Smooth muscle cell of the brain vasculature (primary cell): ENCODE data around the gene PDGFC.
A peak's percentile ranks its signal among the peaks of the same experiment; 100 is the strongest.

Source experiments
- DNase-seq: peaks from one replicate; pipeline ENCODE4 v3.0.0-alpha.2; 2012; ENCODE audit warnings: low read depth, low spot score

The PDGFC gene

DNA sequence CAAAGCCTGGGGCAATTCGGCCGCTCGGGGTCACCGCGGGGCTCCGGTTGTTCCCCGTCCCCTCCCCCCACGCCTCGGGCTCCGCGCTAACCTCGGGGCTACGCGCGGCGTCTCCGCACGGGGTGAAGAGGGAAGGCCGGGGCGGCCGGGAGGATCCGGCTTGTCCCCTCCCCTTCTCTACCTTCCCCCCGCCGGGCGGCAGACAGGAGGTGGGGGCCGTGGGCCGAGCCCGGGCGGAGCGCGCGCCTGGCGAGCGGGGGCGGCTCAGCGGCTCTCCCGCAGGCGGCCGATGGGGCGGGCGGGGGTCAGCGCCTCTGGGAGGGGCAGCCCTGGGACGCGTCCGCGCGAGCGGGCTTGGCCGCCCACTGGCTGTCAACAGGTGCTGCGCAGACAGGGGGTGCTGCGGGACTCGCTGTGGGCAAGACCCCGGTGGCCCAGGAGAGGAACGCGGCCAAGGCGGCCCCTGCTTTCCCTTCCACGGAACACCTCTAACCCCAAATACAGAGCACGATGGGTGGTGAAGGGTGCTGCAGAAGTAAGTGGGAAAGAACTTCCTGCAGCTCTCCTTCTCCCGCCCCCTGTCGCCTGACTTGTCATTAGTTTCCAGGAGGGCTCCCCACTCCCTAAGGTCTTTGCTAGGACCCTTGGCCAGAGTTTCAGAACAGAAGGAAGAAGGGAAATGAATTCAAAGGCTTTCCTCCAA, at the start of gene PDGFC:
Gene PDGFC (minus strand): TSS at position 124 of the 703 bp plus-strand sequence. CDS start 896 bp downstream, outside the sequence.
- no peak for DNase-seq

- no peak for DNase-seq
Observed at GRCh38 chr4:157020882-157021281, 49.3 kb upstream of the PDGFC start.

DNA sequence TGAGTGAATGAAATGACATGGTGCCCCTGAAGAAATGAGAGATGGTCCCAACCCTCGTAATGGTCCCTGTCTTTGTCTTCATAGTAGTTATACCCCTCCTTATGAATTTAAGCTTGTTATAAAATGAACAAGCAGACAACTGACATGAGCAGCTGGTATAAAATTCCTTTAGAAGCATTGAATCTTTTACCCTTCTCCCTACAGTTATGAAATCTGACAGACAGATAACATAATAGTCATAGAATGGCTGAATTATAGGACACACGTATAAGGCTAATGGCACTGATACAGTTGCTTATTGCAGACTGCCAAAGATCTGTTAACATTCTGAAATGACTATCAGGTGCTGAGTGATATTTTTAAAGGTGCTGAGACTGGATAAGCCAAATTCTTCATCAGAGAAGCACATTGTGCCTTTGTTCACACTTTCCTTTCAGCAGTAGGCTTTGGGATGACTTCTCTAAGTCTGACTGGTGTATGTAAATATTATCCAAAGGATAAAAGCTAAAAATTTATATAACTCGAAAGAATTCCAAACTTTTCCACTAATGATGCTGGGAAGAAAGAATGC, 47.4 kb upstream of the PDGFC start:
- no peak for DNase-seq

GRCh38 chr4:157014621-157015591, 43.3 kb upstream of the PDGFC start:
- peak; percentile 50 for DNase-seq

DNA sequence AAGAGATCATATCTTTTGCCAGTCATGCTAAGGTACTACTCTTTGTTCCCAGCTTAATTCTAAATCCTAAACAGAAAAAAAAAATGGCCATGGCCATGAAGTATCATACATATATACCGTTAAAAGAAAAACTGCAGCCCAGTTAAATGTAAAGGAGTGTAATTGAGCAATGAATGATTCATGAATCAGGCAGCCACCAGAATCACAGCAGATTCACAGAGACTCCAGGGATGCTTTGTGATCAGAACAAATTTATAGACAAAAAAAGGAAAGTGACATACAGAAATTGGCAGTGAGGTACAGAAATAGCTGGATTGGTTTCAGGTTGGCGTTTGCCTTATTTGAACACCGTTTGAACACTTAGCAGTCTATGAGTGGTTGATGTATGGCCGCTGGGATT, 42.1 kb upstream of the PDGFC start:
- DNase-seq: no peak

- DNase-seq: no peak
Observed at GRCh38 chr4:157012781-157013180, 41.2 kb upstream of the PDGFC start.

DNA sequence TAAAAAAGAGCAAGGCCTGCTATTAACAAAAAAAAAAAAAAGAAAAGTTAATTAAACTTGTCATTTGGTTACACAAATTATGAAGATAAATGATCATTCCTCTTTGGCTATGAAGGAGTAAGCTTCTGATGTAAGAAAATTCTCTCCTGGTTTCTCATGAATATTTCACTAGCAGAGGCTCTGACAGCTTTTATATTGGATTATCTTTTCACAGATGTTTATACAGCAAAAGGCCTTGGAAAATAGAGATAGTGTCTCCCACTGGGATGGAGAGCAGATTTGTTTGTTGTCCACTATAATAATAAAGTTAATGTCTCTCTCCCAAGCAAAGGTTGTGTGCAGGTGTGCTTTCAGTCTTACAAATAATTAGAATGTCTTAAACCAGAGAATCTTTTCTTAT, 40.7 kb upstream of the PDGFC start:
- no peak for DNase-seq

- DNase-seq: no peak
Observed at GRCh38 chr4:157010630-157011029, 39.0 kb upstream of the PDGFC start.

DNA sequence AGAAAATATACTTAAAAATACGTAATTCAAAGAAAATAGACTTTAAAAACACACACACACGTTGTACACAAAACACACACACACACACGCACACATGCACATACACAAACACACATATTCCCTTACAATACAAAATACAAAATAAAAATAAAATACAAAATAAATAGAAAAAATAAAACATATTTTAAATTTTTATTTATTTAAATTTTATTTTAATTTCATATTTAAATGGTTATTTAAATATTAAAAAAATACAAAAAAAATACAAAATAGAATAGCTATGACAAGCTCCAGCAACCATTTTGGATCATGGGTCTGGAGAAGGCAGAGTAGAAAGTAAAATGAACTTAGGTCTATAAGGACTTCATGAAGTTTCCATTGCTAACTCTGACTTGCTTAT, 34.2 kb upstream of the PDGFC start:
- no peak for DNase-seq

DNA sequence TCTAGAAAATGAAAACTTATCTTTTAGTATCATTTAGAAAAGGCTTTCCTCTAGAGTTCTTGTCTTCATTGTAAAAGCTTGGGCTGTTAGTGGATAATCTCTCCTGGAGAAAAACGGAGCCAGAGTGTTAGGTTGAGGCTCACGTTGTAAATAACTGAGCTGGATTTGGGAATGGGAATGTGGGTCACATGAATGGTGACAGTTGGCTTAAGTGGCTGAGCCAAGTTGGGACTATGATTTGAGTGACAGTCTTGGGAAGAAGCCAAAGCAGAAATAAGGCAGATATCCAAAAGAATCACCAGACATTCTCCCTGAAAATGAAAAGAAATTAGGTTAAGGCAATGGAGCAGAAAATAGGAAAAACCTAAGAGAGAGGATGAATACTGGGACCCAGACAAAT, 33.6 kb upstream of the PDGFC start:
- no peak for DNase-seq

DNA sequence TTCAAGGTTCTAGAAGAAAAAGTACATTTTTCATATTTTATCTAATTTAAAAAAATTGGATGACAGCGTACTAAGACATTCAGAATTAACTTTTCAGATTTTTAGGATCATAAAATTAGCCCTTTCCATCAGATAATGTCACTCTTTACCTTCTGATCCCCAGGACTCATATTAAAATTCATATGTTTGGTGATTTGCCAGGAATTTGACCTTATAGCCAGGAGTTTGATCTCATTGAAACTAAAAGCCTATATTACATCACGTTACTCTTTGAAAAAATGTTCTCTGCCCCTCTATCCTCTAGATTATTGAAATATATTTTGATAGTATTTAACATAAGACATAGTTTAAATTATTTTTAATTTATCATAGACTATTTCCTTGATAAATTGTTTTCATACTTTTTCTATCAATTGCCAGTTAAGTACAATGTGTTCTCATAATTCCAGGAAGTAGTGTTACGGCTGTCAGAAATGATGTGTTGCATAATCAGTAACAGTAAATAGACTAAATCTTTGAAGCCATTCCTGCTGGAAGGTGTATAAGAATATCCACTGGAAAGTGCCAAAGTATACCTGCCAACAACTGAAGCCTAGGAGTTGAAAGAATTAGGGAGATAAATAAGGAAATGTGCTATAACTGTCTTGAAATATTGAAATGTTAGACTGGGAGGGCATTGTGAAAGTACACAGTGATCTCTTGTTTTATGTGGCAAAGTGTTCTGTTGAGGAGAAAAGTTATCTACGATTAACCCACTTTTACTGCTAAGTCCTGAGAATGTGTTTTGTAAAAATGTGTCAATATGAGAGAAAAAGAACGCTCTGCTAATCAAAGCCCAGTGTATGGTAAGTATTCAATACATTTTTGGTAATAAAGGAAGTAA, 32.9 kb upstream of the PDGFC start:
- DNase-seq: no peak

DNA sequence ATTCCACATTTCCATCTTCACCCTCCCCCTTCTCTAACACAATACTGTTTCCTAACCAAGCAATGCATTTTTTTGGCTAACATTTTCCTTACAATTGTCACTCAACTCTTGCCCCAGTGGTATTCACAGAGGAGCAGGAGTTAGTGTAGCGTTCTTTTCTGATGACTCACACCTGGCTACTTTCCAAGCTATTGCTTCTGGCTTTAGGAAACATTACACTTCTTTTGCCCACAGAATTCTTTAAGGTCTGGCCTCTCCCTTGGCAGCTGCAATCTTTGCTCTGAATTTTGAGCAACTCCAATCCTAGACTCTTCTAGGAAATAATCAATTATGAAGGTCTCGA, 27.5 kb upstream of the PDGFC start:
- DNase-seq: peak; percentile 92

DNA sequence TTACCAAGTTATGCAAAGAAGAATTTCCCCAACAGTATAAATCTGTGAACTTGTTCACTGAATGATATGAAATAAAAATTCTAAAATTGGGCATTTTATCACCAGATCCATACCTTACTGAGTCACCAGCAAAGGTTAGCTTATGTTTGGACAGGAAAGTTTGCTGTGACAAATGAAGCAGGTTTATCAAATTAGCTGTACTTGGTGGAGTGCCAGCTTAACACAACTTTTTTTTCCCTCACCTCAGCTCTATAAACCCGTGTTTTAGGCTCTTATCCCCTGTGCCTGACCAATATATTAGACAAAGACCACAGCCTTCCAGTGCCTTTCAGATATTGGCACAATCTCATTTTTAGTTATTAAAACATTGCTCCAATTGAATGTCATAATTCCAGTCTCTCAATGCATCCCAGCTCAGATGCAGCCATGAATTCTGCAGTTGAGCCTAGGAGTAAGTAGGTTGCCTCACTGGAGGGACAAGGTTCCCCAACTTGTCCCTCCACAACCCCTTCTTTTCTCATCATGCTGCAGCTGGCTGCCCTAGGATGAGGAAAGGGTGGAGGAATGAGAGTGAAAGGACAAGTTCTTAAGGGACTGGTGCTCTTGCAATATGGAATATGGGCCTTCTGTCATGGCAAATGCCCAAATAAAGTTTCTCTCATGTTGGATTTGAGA, 27.0 kb upstream of the PDGFC start:
- peak; percentile 33 for DNase-seq

DNA sequence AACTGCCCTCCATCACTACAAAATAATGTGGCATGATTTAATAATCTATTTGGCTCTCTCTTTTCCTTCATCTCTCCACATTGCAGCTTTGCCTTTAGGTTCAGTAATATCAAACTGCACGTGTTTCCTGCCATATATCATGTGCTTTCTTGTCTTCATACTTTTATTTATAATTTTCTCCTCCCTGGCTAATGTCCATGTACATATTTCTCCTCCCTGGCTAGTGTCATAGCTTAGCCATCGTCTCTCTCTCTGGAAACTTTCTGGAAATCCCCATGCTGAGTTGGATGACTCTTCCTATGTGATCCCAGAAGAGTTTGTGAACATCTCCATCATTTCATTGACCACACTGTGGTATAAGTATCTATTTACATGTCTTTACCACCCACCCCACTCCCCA, 21.3 kb upstream of the PDGFC start:
- no peak for DNase-seq

GRCh38 chr4:156991161-156991560, 19.6 kb upstream of the PDGFC start:
- no peak for DNase-seq

DNA sequence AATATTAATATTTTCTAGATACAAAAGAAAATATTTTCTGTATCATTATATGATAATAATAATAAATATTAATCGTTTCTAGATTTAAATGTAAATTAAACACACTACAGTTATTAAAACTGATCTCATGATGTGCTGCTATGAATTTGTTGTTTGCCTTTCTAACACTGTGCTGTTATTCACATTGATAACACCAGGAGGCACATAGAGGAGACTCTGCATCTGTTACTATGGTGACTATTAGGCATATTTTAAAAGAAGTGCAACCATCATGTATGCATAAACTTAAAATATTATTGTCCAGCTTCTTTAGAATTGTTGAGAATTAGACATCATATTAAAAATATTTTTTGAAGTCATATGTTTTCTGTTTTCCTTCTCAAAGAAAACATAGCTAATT, 11.8 kb upstream of the PDGFC start:
- DNase-seq: no peak

DNA sequence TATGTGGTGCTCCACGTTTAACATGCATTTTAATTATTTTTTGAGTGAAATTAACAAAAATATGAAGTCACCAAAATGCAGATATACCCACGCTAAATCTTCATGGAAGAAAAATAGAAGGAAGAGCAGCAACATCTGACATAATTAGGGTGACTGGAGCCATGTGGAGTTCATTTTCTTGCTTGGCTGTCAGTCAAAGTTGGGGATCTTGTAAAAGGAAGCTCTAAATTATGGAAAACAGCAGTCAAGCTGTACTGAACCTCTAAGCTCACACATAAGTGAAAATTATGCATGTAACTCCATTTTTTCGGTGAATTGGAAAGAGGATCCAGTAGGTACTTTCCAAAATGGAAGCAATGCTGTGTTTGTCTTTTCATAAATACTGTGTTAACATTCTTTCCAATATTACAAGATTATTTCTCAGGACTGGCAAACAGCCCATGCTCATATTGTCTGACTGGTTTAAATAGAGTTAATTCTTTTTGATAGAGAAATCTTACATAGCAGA, 9.7 kb upstream of the PDGFC start:
- DNase-seq: no peak

GRCh38 chr4:156977435-156978160, 6.0 kb upstream of the PDGFC start:
- peak; percentile 53 for DNase-seq

DNA sequence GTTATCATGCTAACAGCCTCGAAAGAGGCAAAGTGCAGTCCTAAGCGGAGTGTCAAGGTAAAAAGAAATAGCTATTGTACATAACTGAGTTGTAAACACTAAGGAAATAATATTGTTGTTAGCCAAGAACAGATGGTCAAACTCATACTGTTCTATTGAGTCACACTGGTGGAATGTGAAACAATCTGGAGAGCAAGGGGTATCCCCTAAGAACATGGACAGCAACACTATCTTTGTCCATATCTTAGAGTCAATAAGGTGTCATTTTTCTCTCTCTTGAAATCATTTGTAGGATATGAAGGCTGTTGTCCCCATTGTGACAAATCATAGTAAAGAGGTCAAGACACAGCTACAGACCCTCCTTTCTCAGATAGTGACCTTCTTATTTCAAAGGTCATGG, 4.5 kb upstream of the PDGFC start:
- no peak for DNase-seq

DNA sequence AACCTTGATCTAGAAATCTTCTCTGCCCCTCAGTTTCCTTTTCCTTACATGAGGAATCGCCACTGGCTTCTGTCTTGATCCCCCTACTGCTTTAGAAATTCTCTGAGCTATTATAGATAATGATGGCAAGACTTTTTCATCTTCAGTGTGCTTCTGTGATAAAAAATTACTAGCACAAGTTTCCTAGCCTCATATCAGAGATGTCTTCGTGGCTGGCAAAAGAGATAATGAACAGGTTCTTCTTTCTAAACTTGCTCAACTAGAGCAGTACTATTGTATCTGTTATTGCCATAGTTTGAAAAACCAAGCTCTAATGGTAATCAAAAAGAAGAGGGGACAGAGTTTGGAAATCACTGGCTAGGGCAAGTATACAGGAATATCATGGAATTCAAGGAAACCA, 4.1 kb upstream of the PDGFC start:
- no peak for DNase-seq
